Mammary epithelial cell (primary cell): ENCODE results near the gene MTM1.

Source experiments
- EZH2 ChIP-seq: IDR thresholded peaks from 2 replicates; pipeline ENCODE4 v1.6.1; 2012; ENCODE audit warnings: low read length, inconsistent platforms, borderline replicate concordance
- TF ChIP-seq, protein P1 (sequence below), 2 donors: IDR thresholded peaks in 1 of 2; conservative IDR thresholded peaks in 1 of 2; 2 replicates each; pipeline ENCODE4 v1.5.1; 2011 to 2012; ENCODE audit warnings: inconsistent platforms in 2 of 2, low read length in 2 of 2, mild to moderate bottlenecking in 2 of 2, control low read depth in 1 of 2, low read depth in 1 of 2; ENCODE audit not compliant: insufficient read depth in 1 of 2; ENCODE audit errors: extremely low read depth in 1 of 2

- no peak for TF ChIP-seq EZH2
- TF ChIP-seq, protein P1, sequence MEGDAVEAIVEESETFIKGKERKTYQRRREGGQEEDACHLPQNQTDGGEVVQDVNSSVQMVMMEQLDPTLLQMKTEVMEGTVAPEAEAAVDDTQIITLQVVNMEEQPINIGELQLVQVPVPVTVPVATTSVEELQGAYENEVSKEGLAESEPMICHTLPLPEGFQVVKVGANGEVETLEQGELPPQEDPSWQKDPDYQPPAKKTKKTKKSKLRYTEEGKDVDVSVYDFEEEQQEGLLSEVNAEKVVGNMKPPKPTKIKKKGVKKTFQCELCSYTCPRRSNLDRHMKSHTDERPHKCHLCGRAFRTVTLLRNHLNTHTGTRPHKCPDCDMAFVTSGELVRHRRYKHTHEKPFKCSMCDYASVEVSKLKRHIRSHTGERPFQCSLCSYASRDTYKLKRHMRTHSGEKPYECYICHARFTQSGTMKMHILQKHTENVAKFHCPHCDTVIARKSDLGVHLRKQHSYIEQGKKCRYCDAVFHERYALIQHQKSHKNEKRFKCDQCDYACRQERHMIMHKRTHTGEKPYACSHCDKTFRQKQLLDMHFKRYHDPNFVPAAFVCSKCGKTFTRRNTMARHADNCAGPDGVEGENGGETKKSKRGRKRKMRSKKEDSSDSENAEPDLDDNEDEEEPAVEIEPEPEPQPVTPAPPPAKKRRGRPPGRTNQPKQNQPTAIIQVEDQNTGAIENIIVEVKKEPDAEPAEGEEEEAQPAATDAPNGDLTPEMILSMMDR (conservative IDR thresholded peaks at IDR 0.05 in 1 of 2, IDR thresholded peaks at IDR 0.05 in 1 of 2; ENCODE audit: extremely low read depth in 1 of 2, insufficient read depth in 1 of 2, low read depth in 1 of 2, low read length in 2 of 2): peak in 1 of 2 donors; percentile 19
These were observed 24.1 kb upstream of the MTM1 start for GRCh38 chrX:150544222-150544787.
